ENCODE data around the gene ORC3.

- no peak for TF ChIP-seq EZH2 (IDR thresholded peaks at IDR 0.05; ENCODE audit: borderline replicate concordance, low read depth, low read length, poor library complexity, severe bottlenecking)
- TF ChIP-seq CTCF (conservative IDR thresholded peaks at IDR 0.05; ENCODE audit: low read depth, low read length): no peak
These were observed 110.7 kb downstream of the ORC3 start for GRCh38 chr6:87700397-87701343.
